HepG2 (cell line): Measurements from ENCODE around the gene OGFOD3. TPM values are rescaled to one million over a fixed set of nuclear protein-coding genes. Genes with fewer than 3 reads are reported as not detected.

ENCODE experiments used
- HOXA3 ChIP-seq: sonication (generic); formaldehyde crosslinking; IDR thresholded peaks from 2 replicates; pipeline ENCODE4 v1.5.0; 2020; ENCODE audit warnings: missing genetic modification reagents
- KDM2A ChIP-seq: sonication (generic); formaldehyde crosslinking; IDR thresholded peaks from 2 replicates; pipeline ENCODE4 v1.4.0; 2020; ENCODE audit warnings: low read depth, missing genetic modification reagents, borderline replicate concordance
- MTF2 ChIP-seq: sonication (generic); formaldehyde crosslinking; IDR thresholded peaks from 2 replicates; pipeline ENCODE4 v1.5.0; 2020; ENCODE audit warnings: missing genetic modification reagents, borderline replicate concordance
- RFX5 ChIP-seq: IDR thresholded peaks from 2 replicates; pipeline ENCODE4 v1.6.1; 2011; ENCODE audit warnings: low read depth, low read length, improper control_type of control experiment
- SSRP1 ChIP-seq: IDR thresholded peaks from 2 replicates; pipeline ENCODE4 v1.6.1; 2016; ENCODE audit warnings: control low read depth
- TEAD3 ChIP-seq: optimal IDR thresholded peaks from 2 replicates; pipeline ENCODE3; 2016; ENCODE audit warnings: borderline replicate concordance
- ZBTB2 ChIP-seq: sonication (generic); formaldehyde crosslinking; IDR thresholded peaks from 2 replicates; pipeline ENCODE4 v1.8.0; 2022; ENCODE audit warnings: low read depth, missing genetic modification reagents
- ZBTB7A ChIP-seq: sonication (generic); formaldehyde crosslinking; IDR thresholded peaks from 2 replicates; pipeline ENCODE4 v1.8.0; 2022; ENCODE audit warnings: mild to moderate bottlenecking, missing genetic modification reagents
- ZMYM4 ChIP-seq: sonication (generic); formaldehyde crosslinking; IDR thresholded peaks from 2 replicates; pipeline ENCODE4 v1.8.1; 2023; ENCODE audit warnings: mild to moderate bottlenecking, missing genetic modification reagents
- ZNF280D ChIP-seq: sonication (generic); formaldehyde crosslinking; IDR thresholded peaks from 2 replicates; pipeline ENCODE4 v1.5.1; 2020; ENCODE audit warnings: mild to moderate bottlenecking, missing genetic modification reagents
- ZNF709 ChIP-seq: sonication (generic); formaldehyde crosslinking; IDR thresholded peaks from 2 replicates; pipeline ENCODE4 v1.5.0; 2020; ENCODE audit warnings: mild to moderate bottlenecking, missing genetic modification reagents
- ZNF724P ChIP-seq: sonication (generic); formaldehyde crosslinking; IDR thresholded peaks from 2 replicates; pipeline ENCODE4 v1.8.0; 2022; ENCODE audit warnings: missing genetic modification reagents, borderline replicate concordance
- ZNF747 ChIP-seq: sonication (generic); formaldehyde crosslinking; IDR thresholded peaks from 2 replicates; pipeline ENCODE4 v1.8.1; 2023; ENCODE audit warnings: missing genetic modification reagents, mild to moderate bottlenecking, borderline replicate concordance
- ZNF878 ChIP-seq: sonication (generic); formaldehyde crosslinking; IDR thresholded peaks from 2 replicates; pipeline ENCODE4 v1.8.1; 2023; ENCODE audit warnings: mild to moderate bottlenecking, missing genetic modification reagents, moderate library complexity
- ZSCAN30 ChIP-seq: sonication (generic); formaldehyde crosslinking; IDR thresholded peaks from 2 replicates; pipeline ENCODE4 v1.5.0; 2020; ENCODE audit warnings: mild to moderate bottlenecking, missing genetic modification reagents
- polyA plus RNA-seq, 8 experiments: library from polyadenylated mRNA; depleted of rRNA in 3 of 8; stranded (reverse) in 7 of 8; unstranded in 1 of 8; fragments of >200 nt; fragmentation: Illumina TruSeq in 4 of 8; extraction: Trizol in 4 of 8; gene quantifications; 2 replicates each; pipeline versions ENCODE4 v1.2.1 to v1.2.3, GENCODE V29; 2011 to 2016; ENCODE audit warnings: low read depth in 4 of 8, missing spikeins in 1 of 8, mixed read lengths in 1 of 8; ENCODE audit not compliant: insufficient read depth in 1 of 8
- total RNA-seq, 5 experiments: library from RNA; depleted of rRNA; stranded (reverse); fragments of >200 nt; fragmentation: Illumina TruSeq; extraction: Trizol; gene quantifications; 2 replicates each; pipeline ENCODE4 v1.2.3, GENCODE V29; 2016; ENCODE audit warnings: low read depth in 1 of 5
- TF ChIP-seq, protein P1 (sequence below): sonication (generic); formaldehyde crosslinking; IDR thresholded peaks from 2 replicates; pipeline ENCODE4 v1.4.0; 2020; ENCODE audit warnings: missing genetic modification reagents
- TF ChIP-seq, protein P2 (sequence below), 2 experiments: sonication (generic) in 1 of 2; formaldehyde crosslinking in 1 of 2; IDR thresholded peaks; 2 replicates each; pipeline versions ENCODE4 v1.4.0 to v1.6.1; 2016 to 2020; ENCODE audit warnings: borderline replicate concordance in 1 of 2, low read depth in 1 of 2, mild to moderate bottlenecking in 1 of 2, missing genetic modification reagents in 1 of 2

Gene OGFOD3
- total and polyA plus RNA-seq, 2 of the 13 experiments (the other 11 are each of a cell fraction or from before 2014, with no cell fraction given), result 40.0 to 42.1 TPM

- TF ChIP-seq, protein P1, sequence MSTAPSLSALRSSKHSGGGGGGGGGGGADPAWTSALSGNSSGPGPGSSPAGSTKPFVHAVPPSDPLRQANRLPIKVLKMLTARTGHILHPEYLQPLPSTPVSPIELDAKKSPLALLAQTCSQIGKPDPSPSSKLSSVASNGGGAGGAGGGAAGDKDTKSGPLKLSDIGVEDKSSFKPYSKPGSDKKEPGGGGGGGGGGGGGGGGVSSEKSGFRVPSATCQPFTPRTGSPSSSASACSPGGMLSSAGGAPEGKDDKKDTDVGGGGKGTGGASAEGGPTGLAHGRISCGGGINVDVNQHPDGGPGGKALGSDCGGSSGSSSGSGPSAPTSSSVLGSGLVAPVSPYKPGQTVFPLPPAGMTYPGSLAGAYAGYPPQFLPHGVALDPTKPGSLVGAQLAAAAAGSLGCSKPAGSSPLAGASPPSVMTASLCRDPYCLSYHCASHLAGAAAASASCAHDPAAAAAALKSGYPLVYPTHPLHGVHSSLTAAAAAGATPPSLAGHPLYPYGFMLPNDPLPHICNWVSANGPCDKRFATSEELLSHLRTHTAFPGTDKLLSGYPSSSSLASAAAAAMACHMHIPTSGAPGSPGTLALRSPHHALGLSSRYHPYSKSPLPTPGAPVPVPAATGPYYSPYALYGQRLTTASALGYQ (CRISPR knock-in tag), result no peak
- no peak for TF ChIP-seq ZBTB2 (CRISPR knock-in tag)
- TF ChIP-seq ZNF724P (CRISPR knock-in tag), result no peak
- TF ChIP-seq KDM2A (CRISPR knock-in tag), result no peak
- no peak for TF ChIP-seq ZNF747 (CRISPR knock-in tag)
- peak; percentile 7 for TF ChIP-seq TEAD3 (CRISPR knock-in tag)
- TF ChIP-seq RFX5, result no peak
- TF ChIP-seq SSRP1, result no peak
- TF ChIP-seq ZMYM4, result no peak
- TF ChIP-seq ZSCAN30 (CRISPR knock-in tag), result no peak
- TF ChIP-seq, protein P2, sequence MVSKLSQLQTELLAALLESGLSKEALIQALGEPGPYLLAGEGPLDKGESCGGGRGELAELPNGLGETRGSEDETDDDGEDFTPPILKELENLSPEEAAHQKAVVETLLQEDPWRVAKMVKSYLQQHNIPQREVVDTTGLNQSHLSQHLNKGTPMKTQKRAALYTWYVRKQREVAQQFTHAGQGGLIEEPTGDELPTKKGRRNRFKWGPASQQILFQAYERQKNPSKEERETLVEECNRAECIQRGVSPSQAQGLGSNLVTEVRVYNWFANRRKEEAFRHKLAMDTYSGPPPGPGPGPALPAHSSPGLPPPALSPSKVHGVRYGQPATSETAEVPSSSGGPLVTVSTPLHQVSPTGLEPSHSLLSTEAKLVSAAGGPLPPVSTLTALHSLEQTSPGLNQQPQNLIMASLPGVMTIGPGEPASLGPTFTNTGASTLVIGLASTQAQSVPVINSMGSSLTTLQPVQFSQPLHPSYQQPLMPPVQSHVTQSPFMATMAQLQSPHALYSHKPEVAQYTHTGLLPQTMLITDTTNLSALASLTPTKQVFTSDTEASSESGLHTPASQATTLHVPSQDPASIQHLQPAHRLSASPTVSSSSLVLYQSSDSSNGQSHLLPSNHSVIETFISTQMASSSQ (IDR thresholded peaks at IDR 0.05; ENCODE audit: low read depth), result no peak
- TF ChIP-seq, protein P2 (CRISPR knock-in tag; IDR thresholded peaks at IDR 0.05; ENCODE audit: borderline replicate concordance), result no peak
- TF ChIP-seq ZNF280D (CRISPR knock-in tag), result peak; percentile 60; the same call in 1 of the 2 replicates
- no peak for TF ChIP-seq ZNF709 (CRISPR knock-in tag)
- TF ChIP-seq ZNF878, result peak; percentile 88; the same call in 1 of the 2 replicates
- no peak for TF ChIP-seq ZBTB7A
- TF ChIP-seq MTF2 (CRISPR knock-in tag), result no peak
- TF ChIP-seq HOXA3 (CRISPR knock-in tag), result no peak
Measured at GRCh38 chr17:82457929-82458178, 39.5 kb upstream of the OGFOD3 start (continued).
